GM20431 (cell line): ENCODE results near the gene MSMO1.

ENCODE experiments used
- in situ Hi-C: fragments of 300-500 bp; cut with MseI, MboI; formaldehyde crosslinking; loops from one replicate; pipeline ENCODE4 v1.15.0; 2020; ENCODE audit warnings: low sequenced_read_pairs; ENCODE audit not compliant: unreplicated experiment

MSMO1 gene

DNA sequence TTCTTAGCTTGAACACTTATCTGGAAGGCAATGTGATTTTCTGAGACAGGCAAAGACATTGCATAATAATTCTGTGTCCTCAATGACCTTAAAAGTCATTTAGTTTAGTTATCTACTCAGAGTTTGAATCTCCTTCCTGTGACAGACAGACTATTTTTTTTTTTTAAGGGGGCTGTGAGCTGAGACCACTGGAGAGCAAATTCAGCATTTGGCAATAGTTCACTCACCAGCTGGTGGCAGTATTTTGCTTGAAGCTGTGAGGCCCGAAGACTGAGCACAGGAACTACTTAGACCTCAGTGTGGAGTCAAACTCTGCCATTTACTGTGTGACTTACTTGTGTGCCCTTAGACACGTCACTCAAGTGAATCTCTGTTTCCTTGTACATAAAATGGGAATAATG lies 28.4 kb downstream of the MSMO1 start:
- in situ Hi-C loops = loop anchor here (10.0 kb wide), 1 partner anchor 221 kb away; no protein-coding TSS in a partner anchor

DNA sequence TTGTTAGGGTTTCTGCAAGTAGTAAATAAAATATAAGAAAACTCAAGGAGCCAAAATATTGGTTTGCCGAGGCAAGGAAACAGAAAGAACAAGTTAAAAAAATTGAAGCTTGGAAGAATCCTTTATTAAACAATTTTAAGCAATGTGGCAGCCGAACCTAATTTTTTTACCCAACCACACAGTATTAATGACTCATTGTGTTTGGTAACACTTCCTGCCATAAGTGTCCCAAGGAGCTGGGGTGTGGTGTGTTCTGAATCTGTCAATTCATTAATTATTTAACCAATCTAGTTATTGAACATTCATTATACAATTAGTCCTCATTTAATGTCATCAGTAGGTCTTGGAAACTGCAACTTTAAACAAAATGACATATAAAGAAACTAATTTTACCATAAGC lies 32.0 kb downstream of the MSMO1 start:
- in situ Hi-C loops = loop anchor here (10.0 kb wide), 1 partner anchor 225 kb away; no protein-coding TSS in a partner anchor

DNA sequence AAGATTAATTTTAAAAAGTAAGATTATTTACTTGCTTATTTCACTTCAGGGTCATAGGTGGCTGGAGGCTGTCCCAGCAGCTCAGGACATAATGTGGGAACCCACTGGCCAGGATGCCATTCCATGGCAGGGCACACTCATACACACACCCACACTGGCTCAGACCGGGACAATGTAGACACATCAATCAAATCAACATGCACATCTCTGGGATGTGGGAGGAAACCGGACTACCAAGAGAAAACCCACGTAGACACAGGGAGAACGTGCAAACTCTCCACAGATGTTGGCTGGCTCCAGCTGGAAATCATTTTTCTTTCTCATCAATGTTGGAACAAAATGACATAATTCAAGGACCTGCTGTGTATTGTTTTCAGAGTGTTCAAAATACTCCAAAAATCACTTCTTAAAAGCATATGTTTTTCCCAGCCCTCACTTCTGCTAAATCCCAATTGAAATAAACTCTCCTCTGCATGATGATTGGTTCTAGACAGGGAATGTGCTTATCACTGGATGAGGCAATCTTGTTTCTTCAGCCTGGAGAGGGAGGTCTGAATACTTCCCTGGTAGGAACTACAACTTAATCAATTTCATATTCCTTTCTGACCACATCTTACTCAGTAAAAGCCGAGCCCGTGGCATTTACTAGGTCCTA lies 32.7 kb downstream of the MSMO1 start:
- in situ Hi-C loops = no loop called here

DNA sequence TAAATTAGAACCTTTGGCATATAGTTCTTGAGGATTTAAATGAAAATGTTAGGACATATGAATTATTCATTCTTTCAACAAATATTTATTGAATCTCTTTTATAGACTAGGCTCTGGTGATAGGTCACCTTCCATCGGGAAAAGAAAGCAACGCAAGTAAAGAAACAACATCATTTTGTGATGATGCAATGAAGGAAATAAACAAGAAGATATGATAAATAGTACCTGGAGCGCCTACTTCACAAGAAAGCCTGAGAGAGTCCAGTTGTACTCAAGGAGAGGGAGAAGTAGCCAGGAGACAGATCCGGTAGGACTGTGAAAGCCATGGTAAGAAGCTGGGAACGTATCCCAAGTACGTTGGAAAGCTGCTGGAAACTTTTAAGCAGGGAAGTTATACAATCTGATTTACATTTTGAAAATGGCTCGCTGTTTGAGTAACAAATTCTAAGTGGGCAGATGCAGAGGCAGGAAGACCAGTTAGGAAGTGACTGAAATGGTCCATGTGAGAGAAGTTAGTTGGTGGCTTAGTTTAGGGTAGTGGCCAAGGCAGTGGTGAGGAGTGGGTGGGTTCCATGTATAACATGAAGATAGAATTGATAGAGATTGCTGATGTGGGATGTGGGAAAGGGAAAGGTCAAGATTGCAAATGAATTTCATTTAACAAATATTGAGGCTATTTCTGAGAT lies 33.7 kb downstream of the MSMO1 start:
- in situ Hi-C loops = no loop called here

DNA sequence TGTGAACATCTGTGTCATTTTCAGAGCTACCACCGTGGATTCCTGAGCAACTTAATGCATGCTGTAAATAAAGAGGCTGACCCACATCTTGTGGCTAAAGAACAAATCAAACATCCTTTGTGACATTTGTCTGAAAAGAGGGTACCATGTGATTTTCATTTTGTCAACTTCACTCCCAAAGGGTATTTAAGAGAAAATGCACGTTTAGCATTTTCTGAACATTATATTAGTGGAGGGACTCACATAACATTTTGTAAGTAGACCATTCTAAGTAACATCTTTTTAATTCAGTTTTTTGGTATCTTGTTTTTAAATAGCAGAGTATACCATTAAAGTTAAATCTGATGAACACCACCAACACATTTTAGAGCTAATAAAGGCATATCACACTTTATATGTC lies 34.3 kb downstream of the MSMO1 start:
- in situ Hi-C loops = no loop called here

DNA sequence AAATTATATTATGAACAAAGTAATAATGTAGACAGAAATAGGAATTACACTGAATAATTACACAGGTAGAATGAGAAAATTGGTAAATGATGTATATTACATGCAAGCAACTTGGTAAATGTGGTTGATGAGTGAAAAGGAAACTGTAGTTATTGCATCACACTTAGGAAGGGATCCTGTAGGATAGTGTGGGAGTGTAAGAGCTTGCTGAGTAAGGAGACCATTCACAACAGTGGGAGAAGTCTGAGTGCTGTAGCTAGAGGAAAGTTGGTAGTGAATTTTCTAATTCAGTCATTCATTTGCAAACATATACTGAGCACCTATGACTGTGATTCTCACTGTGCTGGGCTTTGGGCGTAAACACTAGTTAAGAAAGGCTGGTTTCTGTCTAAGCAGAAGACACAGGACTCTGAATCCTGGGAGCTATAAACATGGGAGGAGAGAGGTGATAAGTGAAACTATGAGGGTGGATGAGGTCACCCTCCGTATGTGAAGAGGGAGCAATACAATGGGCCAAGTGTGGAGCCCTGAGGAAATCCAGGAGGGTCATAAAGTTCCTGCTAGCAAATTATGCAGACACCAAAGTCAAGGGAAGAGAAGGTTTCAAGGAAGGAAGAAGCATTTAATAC lies 37.1 kb downstream of the MSMO1 start:
- in situ Hi-C loops = no loop called here

DNA sequence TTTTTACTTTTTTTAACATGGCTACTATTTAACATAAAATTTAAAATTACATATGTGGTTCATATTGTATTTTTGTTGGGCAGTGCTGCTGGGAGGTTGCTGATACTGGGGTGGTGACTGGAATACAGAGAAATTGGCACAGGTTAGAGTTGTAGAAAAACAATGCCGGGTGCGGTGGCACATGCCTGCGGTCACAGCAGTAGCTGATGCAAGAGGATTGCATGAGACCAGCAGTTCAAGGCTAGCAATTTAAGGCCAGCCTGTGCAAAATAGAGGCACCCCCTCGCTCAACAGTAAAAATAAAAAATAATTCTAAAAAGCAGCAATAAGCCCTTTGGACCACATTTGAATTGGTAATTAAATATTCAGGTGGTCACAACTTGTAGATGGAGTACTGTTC lies 39.6 kb downstream of the MSMO1 start:
- in situ Hi-C loops = no loop called here

DNA sequence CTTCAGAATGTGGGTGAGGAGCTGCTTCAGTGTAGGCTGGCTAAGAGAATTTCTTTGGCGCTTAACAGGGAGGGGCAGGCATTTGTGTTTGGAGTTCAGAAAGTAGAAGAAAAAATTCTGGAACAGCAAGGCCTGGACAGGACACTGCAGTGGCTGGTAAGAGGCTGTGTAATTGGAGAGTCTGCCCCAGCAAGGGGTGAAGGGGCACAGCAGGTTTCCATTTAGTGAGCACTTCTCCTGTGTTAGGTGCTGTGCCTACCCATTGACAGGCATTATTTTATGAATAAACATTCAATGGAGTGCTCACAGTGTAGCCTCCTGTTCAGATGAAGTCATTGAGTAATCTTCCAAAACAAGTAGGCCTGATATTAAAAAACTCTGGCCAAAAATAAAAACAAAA lies 40.6 kb downstream of the MSMO1 start:
- in situ Hi-C loops = no loop called here

DNA sequence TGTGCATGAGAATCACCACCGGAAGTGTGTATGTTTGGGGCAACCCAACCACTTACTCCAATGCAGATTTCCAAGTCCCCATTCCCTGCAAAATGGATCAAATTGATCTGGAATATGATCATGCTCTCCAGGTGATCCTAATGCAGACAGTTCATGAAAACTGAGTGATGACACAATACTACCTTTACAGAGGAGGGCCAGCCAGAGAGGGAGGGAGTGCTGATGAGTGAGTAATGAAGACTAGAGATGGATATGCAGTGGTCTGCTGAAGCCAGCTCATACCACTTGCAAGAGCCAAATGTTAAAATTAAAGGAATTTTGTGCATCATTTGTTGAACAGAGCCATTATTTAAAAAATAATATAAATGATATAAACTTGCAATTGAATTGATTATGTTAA lies 41.1 kb downstream of the MSMO1 start:
- in situ Hi-C loops = no loop called here

DNA sequence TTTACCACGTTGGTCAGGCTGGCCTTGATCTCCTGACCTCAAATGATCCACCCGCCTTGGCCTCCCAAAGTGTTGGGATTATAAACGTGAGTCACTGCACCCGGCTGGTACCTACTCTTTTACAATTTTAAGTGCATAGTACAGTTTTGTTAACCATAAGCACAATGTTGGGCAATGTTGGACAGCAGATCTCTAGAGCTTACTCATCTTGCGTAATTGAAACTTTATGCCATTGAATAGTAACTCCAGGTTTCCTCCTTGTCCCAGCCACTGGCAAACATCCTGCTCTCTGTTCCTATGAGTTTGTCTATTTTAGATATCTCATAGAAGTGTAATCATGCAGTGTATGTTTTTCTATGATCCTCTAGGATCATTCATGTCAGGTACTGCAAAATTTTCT lies 42.1 kb downstream of the MSMO1 start:
- in situ Hi-C loops = no loop called here

DNA sequence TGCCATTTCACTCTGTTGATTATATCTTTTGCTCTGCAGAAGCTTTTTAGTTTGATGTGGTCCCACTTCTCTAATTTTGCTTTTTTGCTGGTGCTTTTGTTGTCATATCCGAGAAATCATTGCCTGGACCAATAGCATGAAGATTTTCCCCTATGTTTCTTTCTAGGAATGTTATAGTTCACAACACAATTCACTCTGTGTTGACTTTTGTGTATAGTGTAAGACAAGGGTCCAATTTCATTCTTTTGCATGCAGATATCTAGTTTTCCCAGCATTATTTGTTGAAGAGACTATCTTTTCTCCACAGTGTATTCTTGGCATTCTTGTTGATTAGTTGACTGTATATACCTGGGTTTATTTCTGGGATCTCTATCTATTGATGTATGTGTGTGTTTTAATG lies 43.1 kb downstream of the MSMO1 start:
- in situ Hi-C loops = no loop called here

DNA sequence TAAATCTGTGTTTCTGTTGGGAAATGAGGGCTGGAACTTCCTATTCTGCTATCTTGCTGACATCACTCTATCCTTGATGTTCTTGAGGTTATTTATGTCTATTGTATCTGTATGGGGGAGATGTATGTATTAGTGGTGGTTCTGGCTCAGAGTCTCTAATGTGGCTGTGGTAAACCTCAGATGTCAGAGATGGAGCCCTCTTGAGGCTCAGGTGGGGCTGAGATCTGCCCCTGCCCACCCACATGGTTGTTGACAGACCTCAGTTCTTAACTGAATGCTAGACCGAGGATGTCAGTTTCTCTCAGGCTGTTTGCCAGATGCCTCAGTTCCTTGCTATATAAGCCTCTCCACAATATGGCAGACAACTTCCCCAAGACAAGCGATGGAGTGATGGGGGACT lies 48.0 kb downstream of the MSMO1 start:
- in situ Hi-C loops = no loop called here

DNA sequence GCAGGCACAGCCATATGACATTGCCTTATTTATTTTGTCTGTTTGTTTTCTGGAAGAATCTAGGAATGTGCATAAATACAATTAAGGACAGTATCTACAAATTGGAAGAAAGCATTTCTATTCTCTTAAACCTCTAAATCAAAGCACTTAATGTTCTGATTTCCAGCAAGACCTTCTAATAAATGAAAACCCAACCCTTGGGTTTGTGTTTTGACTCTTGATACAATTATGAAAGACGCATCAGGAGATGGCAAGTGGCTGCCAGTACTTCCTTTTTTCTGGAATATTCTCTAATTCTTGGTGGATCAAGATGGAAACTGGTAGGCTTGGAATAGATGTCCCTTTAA lies 50.9 kb downstream of the MSMO1 start:
- in situ Hi-C loops = no loop called here

DNA sequence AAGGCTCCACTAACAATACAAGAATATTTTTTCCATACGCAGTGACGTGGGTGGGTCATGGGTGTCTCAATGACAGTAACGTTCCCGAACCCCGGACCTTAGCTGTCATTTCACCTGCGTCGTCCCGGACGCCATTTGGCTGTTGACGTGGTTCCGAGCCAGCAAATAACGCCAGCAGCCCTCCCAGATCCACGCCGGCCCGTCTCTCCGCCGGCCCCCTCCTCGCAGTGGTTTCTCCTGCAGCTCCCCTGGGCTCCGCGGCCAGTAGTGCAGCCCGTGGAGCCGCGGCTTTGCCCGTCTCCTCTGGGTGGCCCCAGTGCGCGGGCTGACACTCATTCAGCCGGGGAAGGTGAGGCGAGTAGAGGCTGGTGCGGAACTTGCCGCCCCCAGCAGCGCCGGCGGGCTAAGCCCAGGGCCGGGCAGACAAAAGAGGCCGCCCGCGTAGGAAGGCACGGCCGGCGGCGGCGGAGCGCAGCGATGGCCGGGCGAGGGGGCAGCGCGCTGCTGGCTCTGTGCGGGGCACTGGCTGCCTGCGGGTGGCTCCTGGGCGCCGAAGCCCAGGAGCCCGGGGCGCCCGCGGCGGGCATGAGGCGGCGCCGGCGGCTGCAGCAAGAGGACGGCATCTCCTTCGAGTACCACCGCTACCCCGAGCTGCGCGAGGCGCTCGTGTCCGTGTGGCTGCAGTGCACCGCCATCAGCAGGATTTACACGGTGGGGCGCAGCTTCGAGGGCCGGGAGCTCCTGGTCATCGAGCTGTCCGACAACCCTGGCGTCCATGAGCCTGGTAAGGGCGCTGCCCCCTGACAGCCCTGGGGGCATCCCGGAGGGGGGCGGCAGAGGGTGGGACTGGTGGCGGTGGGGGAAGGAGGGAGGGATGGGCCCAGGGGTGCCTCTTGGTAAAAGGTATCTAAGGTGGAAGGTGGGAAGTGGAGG lies 51.5 kb downstream of the MSMO1 start, which contains the start of gene CPE:
Gene CPE (plus strand): TSS at position 264 of the 933 bp plus-strand sequence. CDS start 214 bp downstream, at position 478.
- in situ Hi-C loops = no loop called here

DNA sequence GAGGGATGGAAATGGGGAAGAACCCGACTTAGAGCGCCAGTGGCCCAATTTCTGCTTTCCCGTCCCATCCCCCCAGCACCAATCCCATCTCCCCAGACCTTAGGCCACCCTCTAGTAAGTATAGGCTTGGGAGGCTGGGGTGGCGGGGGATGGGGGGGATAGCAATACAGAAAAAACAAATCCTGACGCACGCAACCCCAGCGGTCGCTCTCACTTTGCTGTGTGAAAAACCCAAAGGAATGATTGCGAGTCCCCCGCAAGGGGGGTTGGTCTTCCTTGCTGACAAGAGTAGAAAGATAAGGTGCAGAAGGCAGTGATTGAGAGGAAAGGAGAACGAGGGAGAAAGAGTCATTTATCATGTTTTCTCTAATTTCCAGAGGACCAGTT lies 52.2 kb downstream of the MSMO1 start:
- in situ Hi-C loops = no loop called here

DNA sequence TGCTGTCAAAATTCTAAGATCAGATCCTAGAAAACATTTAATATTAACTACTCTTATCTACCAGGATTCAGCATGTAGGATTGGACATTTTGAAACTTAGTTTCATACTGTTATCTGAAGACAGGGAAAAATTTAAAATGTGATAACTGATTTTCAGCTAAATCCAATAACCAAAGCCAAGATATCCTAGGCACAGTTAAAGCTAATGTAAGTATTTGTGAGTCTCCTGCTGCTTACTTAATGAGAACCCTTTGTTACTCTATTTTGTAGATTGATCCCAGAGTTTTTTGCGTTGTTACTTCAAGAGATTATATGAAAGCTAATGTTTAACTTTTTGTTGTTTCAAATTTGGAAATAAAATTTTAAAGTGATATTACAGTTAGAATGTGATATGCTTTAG lies 53.3 kb downstream of the MSMO1 start:
- in situ Hi-C loops = no loop called here

DNA sequence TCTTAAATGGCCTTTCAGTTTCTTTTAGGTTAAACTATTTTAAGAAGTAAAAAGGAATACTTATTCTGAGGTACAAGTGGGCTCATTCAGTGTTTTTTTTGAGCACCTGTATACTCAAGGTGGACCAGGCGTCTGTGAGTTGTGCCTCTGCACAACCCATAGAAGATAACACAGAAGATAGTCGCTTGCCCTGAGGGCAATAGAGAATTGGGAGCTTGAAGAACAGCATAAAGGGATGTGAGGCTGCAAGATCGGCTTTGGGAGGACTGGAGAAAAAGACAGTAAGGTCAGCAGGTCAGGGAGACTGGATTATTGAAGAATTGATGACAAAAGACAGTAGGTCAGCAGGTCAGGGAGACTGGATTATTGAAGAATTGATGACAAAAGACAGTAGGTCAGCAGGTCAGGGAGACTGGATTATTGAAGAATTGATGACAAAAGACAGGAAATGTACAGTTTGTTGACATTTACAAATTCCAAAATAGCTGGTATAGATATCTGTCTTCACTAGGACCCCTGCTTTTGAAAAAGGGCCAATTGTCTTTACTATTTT lies 54.4 kb downstream of the MSMO1 start:
- in situ Hi-C loops = no loop called here

DNA sequence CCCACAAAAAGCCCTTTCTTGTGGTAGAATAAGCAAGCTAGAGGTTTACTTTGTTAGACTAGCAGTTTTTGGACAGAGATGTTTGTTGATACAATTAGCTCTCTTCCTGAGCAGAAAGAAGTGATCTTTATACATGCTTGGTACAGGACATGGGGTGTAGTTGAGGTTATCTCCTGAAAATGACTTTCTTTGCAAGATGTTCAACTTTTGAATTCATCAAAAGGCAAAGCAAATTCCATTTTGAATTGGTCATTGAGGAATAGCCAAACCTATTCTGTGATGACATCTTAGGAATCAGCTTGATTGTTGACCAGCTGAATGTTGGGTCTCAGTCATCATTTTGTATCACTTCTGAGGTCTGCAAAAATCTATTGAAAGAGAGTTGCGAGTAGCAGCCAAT lies 55.2 kb downstream of the MSMO1 start:
- in situ Hi-C loops = no loop called here

DNA sequence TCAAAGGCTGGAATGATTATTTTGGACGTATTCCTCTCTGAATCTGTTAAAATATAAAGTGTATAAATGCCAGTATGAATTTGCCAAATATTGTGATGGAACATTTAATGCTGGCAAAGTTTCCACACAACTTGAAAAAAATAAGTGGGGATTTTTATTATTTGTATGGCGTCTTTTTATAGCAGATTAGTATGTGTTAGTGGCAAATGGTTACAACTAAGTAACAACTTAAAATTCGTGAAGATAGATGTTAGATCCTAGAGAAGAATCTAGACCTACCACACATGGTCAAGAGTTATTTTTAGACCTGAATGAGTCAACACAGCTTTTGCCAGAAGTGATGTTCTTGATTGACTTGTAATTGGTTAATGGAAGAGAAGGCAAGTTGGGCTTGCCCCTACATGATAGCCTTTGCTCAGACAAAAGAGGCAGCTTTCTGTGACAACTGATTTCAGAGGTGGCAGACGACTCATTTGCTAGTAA lies 56.2 kb downstream of the MSMO1 start:
- in situ Hi-C loops = no loop called here

DNA sequence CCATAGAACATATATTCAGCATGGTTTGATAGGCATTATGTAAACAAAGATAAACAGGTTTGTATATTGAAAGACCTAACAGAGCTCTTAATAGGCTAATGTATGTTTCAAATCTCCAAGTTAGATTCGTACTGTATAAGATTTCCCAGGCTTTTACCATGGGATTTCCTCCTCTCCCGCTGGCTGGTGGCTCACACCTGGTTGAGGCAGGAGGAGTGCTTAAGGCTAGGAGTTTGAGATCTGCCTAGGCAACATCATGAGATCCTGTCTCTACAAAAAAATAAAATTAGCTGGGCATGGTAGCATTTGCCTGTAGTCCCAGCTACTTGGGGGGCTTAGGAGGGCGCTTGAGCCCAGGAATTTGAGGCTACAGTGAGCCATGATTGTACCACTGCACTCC lies 56.7 kb downstream of the MSMO1 start:
- in situ Hi-C loops = no loop called here
